Bone marrow (tissue), 2 donors: ENCODE results near the gene ITGBL1.

Source experiments
- DNase-seq, 2 donors: peaks; one replicate each; lab custom pipeline; 2025; lab: John Stamatoyannopoulos, UW

Gene ITGBL1

DNA sequence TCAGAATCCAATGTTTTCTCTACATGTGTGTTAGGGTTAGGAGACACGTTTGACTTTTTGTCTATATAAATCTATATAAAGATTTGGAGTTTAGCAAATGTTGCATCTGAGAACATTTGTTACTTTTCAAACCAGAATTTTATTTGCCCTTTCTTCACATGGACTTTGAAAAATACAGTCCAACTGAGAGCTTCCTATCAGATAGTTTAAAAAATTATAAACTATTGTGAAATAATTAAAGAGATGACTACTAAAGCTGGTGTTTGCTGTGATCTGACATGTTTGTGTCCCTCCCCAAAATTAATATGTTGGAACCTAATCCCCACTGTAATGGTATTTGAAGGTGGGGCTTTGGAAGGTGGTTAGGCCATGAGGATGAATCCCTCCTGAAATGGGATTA lies 297.1 kb downstream of the ITGBL1 start:
- no peak for DNase-seq

- DNase-seq, result no peak
Observed at GRCh38 chr13:101751488-101751887, 299.0 kb downstream of the ITGBL1 start.

GRCh38 chr13:101752432-101752831 lies 300.0 kb downstream of the ITGBL1 start:
- DNase-seq, result no peak

- DNase-seq, result no peak
Observed at GRCh38 chr13:101755228-101755887, 302.9 kb downstream of the ITGBL1 start.

DNA sequence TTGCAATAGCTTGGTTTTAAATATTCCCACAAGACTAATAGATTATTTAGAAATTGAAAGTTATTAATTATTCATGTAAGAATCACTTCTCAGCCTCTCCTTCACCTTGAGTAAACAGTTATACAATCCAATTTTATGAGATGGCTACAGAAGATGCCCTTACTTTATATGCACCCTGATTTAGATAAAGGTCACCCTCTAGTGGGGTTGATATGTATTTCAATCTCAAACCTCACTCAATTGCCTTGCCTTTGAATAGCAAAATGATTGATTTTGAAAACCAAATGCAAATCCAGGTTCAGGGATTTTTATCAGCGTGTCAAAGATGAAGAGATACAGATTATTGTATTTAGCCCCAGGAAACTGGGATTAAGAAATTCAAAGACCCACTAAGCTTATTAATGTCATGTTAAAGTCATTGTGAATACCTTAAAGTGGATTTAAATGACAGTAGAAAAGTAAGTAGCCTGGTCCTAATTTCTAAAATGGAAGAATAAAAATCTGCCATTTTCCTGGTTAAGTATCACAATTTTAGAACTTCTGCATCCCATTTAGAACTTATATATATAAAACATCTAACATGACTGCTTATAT lies 305.1 kb downstream of the ITGBL1 start:
- DNase-seq, result no peak

DNA sequence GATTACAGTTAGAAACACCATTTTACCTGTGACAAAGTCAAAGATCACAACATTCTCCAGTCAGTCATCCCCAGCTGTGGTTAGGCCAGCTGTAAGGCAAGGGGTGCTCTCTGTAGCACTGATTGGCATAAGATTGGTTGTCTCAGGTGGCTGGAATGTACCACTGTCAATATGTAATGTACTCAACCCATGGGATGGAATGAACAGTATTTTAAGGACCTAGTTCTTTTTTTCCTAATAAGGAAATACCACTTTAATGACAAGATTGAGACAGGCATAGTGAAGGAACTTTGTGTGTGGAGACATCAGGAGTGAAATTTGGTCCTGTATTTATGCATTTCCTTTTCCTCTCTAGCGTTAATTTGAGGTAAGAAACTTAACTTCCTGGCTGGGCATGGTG lies 310.7 kb downstream of the ITGBL1 start:
- no peak for DNase-seq
